GM21528 (cell line): ENCODE data around the gene LGALS7.
"Not testable (repeated sequence)": the region's sequence is repeated elsewhere in the genome, so short reads cannot be mapped to it uniquely, and the experiment has no call there.

ENCODE experiments used
- ATAC-seq: cut with Tn5 transposase; IDR thresholded peaks from one replicate; pipeline ENCODE4 v1.9.1; 2021; ENCODE audit warnings: mild to moderate bottlenecking, moderate library complexity; ENCODE audit not compliant: unreplicated experiment, low FRiP score

The LGALS7 gene

DNA sequence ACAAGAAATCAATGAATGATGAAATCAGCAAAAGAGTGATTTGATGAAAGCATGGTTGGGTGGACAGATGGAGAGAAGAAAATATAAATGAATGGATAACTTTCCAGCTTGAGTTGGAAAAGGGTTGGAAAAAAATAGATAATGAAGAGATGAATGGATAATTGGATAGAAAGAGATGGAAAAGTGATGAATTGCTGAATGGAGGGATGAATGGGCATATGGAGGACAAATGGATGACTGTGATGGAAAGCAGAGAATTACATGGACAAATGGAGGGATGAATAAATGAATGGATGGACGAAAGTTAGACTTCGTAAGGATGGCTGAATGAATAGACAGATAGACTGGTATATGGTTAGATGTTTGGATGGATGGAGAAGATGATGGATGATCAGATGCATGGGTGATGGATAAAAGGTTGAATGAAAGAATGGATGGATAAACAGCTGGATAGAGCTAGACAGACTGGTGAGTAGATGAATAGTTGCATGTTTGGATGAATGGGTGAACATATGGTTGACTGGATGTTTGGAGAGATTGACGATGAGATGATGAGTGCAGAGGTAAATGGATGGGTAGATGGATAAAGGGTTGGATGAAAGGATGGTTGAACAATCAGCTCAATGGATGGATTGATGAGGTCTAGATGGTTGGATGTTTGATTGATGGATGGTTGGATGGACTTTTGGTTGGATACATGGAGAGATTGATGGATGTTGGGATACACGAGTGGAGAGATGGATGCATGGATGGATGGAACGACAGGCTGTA lies 27.4 kb upstream of the LGALS7 start:
- ATAC-seq, result no peak

DNA sequence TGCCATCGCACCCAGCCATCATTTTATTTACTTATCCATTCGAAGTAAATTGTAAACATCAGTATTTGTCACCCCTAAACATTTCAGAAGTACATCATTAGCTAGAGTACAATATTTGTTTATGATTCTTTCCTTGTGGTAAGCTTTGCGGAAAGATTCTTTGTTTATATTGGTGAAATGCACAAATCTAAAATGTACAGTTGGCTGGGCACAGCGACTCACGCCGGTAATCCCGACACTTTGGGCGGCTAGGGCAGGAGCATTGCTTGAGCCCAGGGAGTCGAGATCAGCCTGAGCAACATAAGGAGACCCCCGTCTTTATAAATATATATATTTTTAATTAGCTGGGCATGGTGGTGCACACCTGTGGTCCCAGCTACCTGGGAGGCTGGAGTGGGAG lies 25.8 kb upstream of the LGALS7 start:
- ATAC-seq, result no peak

DNA sequence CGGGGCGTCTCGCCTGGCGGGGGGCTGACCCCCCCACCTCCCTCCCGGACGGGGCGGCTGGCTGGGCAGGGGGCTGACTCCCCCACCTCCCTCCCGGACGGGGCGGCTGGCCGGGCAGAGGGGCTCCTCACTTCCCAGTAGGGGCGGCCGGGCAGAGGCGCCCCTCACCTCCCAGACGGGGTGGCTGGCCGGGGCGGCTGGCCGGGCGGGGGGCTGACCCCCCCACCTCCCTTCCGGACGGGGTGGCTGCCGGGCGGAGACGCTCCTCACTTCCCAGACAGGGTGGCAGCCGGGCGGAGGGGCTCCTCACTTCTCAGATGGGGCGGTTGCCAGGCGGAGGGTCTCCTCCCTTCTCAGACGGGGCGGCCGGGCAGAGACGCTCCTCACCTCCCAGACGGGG lies 24.5 kb upstream of the LGALS7 start:
- ATAC-seq, result not testable (repeated sequence)

DNA sequence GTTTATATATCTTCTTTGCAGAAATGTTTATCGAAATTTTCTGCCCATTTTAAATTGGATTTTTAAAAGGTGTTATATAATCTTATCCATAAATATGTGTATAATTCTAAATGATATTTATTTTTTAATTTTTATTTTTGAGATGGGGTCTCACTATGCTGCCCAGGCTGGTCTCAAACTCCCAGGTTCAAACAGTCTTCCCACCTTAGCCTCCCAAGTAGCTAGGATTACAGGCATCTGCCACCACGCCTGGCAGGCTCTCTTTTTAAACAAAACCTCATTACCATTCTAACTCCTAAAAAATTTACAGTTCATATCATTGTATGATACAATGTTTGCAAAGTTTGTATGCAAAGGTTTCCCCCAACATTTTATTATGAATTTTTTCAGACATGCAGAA lies 22.8 kb upstream of the LGALS7 start:
- no peak for ATAC-seq

DNA sequence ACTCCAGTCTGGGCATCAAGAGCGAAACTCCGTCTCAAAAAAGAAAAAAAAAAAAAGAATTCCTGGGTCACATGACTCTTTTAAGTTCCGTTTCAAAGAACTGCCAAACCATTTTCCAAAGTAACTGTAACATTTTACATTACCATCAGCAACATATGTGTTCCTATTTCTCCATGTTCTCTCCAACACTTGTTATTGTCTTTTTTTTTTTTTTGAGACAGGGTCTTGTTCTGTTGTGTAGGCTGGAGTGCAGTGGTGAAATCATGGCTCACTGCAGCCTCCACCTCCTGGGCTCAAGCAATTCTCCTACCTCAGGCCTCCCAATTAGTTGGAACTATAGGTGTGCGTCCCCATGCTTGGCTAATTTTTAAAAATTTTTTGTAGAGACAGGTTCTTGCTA lies 22.2 kb upstream of the LGALS7 start:
- no peak for ATAC-seq

DNA sequence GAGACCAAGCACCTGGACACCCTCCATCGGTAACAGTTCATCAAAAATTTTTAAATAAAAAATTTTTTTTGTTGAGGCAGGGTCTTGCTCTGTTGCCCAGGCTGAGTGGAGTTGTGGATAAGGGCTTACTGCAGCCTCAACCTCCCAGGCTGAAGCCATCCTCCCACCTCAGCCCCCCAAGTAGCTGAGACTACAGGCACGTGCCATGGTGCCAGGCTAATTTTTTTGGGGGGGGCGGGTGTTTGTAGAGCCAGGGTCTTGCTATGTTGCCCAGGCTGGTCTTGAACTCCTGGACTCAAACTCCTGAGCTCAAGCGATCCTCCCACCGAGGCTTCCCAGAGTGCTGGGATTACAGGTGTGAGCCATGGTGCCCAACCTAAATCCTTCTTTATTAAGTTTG lies 20.4 kb upstream of the LGALS7 start:
- no peak for ATAC-seq

DNA sequence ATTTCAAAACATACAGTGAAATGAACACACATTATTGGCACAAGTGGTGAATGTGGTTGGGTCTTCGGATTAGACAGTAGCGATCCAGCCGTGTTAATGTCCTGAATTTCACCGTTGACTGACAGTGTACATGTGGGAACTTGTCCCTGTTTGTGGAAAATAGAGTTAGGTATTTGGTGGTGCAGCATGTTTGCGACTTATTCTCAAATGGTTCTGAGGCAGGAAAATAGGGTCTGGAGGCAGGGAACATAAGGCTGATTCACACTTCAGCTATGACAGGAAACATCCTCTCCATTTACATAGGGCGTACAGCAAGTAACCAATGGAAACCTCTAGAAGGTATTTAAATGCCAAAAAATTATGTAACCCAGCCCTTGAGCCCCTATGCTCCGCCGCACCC lies 19.9 kb upstream of the LGALS7 start:
- no peak for ATAC-seq

DNA sequence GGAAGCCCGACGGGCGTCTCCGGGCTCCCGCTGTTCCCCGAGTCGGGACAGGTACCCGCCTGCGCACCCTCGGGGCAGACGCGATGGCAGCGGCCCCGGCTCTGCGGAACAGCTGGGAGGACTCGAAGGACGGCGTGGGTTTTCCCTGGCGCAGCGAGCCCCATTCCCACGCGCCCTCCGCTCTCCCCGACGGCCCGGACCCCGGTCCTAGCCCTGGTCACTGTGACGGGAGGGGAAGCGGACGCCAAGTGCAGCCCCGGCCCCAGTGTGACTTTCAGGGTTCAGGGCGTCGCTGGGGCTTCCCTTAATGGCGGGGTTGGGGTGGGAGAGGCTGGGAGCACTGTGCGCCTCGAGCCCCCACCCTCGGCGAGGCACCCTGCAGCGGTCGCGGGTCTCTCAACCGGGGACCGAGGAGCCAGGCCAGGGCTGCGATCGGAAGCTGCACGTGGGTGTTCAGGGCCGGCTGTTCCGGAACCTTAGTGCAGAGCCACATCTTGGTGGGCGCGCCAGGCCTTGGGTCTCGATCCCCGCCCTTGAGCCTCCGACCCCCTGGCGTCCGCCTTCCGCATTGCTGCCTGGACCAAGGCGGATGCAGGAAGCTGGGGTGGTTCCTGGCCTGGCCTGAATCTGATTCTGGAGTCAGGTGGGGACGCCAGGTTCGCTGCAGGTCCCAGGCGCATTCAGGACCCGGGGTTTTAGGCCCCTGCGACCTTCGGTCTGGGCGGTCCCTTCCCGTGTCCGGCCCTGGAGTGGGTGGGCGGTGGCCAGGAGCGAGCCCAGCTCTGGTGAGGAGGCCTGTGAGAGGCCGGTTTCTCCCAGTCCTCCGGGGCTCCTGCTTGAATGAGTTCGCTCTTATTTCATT lies 19.2 kb upstream of the LGALS7 start:
- ATAC-seq, result no peak

DNA sequence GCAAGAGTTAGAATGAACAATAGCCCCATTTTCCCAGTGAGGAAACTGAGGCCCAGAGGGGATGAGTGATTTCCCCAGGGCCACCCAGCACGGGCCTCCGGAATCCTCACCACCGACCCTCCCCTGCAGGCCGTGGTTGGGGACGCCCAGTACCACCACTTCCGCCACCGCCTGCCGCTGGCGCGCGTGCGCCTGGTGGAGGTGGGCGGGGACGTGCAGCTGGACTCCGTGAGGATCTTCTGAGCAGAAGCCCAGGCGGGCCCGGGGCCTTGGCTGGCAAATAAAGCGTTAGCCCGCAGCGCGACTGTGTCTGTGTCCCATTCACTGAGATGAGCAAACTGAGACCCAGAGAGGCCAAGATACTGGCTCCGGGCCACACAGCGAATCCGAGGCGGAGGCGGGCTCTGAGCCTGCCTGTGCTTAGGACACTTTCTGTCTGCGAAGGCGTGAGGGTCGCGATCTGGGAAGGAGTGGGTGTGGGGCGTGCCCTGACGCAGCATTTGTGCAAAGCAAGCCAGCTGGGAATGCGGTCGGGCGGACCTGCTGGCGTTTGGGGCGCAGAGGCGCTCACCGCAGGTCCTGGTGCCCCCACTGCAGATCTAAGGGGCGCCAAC lies 18.2 kb upstream of the LGALS7 start:
- not testable (repeated sequence) for ATAC-seq

DNA sequence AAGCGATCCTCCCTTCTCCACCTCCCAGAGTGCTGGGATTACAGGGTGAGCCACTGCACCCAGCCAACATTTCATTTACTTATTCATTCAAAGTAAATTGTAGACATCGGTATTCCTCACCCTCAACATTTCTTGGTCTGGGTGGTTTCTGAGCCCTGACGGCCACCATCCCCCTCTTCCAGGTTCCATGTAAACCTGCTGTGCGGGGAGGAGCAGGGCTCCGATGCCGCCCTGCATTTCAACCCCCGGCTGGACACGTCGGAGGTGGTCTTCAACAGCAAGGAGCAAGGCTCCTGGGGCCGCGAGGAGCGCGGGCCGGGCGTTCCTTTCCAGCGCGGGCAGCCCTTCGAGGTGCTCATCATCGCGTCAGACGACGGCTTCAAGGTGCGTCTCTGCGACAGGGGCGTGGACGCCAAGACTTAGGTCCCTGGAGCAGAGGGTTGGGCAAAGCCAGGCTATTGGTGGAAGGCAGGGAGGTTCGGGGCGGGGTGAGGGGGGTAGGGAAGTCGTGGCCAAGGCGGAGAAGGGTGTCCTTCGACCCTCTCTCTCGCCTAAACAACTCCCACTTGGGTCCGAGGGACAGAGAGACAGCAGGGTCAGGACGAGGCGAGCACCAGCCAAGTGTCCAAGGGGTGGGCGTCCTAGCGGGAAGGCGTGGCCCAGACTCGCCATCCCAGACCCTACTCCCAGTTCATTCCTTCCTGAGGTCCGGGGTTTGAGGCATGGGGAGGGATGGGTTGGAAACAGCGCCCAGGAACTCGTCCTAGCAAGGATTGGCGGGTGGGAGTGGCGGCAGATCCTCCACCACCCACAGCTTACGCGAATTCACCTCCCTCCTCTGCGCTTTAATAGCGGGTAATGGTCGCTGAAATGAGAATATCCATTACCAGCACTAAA lies 17.4 kb upstream of the LGALS7 start:
- ATAC-seq, result not testable (repeated sequence)

DNA sequence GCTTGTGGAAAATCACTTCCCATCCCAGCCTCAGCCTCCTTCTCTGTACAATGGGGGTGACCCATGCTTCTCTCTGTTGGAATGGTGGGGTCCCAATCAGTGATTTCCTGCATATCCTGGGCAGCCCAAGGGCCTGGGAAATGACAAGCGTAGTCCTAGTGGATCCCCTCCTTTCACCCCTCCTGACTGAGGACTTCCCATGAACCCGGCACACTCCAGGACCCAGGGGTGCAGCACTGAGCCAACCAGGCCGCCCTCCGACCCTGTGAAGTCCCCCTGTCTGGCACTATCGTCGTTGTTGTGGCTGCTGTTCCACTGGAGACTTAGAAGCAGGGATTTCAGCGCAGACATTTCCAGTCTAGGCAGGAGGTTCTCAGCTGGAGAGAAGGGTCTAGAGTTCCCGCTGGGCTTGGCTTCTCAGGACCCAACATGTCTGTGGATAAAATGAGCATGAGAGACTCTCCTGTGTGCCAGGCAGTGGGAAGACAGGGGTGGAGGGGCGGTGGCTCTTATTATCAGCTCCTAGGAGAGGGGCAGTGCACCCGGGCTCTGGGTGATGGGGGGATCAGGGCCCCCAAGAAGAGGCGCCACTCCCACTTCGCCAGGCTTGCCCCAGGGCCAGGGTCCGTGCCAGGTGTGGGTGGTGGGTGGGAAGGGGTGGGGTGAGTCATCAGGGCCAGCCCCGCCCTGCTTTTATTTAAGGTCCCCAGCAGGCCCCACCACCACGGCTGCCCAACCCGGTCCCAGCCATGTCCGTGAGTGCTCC lies 15.3 kb upstream of the LGALS7 start, which contains the start of gene LGALS7B:
Gene LGALS7B, plus strand, starts transcription at position 723 of the 766 bp plus-strand sequence. Its CDS starts 27 bp downstream, at position 750.
- ATAC-seq, result no peak

DNA sequence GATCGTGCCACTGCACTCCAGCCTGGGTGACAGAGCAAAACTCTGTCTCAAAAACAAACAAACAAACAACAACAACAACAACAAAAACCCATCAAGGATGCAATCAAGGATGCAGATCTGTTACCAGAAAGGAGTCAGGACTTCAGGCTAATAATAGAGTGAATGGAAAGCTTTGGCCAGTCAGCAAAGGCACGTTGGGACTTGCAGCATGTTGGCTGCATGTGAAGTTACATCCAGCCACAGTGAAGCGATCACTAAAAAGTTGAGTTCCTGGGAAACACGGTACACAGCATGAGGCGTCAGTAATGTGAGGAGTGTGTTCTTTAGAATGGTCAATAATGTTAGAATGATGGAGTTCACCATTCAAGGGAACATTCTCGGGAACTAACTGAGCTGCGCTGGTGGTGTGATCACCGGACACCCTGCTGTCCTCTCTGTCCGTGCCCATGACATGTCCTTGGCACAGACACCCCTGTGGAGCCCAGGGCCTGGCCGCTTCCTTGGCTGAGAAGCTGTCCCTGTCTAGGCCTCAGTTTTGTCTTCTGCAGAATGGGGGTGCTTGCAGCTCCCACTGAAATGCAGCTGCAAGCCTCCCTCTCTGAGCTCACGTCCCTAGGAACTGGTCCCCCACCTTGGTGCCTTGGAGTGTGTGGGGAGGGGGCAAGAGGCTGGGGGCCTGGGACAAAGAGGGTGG lies 13.4 kb upstream of the LGALS7 start:
- ATAC-seq, result no peak

DNA sequence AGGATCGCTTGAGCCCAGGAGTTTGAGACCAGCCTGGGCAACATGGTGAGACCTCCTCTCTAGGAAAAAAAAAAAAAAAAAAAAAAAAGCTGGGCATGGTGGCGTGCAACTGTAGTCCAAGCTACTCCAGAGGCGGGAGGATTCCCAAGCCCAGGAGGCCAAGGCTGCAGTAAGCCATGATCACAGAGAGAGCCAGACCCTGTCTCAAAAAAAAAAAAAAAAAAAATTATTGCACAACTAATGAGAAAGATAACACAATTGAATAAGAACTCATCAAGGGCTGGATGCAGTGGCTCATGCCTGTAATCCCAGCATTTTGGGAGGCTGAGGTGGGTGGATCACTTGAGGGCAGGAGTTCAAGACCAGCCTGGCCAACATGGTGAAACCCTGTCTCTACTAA lies 12.7 kb upstream of the LGALS7 start:
- not testable (repeated sequence) for ATAC-seq

DNA sequence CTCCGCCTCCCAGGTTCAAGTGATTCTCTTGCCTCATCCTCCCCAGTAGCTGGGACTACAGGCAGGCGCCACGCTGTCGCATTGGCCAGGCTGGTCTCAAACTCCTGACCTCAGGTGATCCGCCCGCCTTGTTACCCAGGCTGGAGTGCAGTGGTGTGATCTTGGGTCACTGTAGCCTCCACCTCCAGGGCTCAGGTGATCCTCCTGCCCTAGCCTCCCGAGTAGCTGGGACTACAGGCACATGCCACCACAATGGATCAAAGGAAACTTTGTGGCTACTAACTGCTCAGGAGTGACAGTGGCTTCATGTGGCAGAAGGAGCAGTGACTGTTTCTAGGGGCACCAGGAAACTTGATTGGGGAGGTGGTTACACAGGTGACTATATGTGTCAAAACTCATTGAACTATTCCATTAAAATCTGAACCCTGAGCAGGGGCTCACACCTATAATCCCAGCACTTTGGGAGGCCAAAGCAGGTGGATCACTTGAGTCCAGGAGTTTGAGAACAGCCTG lies 11.9 kb upstream of the LGALS7 start:
- ATAC-seq, result no peak

DNA sequence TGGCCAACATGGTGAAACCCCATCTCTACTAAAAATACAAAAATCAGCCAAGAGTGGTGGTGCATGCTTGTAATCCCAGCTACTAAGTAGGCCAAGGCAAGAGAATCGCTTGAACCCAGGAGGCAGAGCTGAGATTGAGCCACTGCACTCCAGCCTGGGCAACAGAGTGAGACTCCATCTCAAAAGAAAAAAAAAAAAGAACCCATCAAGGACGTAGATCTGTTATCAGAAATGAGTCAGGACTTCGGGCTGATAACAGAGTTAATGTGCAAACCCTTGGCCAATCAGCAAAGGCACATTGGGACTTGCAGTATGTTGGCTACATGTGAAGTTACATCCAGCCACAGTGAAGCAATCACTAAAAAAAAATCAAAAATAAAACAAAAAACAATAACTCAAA lies 10.9 kb upstream of the LGALS7 start:
- ATAC-seq, result no peak

DNA sequence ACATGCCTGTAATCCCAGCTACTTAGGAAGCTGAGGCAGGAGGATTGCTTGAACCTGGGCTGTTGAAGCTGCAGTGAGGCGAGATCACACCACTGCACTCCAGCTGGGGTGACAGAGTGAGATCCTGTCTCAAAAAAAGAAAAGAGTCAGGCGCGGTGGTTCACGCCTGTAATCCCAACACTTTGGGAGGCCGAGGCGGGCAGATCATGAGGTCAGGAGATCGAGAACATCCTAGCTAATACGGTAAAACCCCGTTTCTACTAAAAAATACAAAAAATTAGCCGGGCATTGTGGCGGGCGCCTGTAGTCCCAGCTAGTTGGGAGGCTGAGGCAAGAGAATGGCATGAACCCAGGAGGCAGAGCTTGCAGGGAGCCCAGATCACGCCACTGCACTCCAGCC lies 8.9 kb upstream of the LGALS7 start:
- ATAC-seq, result not testable (repeated sequence)

DNA sequence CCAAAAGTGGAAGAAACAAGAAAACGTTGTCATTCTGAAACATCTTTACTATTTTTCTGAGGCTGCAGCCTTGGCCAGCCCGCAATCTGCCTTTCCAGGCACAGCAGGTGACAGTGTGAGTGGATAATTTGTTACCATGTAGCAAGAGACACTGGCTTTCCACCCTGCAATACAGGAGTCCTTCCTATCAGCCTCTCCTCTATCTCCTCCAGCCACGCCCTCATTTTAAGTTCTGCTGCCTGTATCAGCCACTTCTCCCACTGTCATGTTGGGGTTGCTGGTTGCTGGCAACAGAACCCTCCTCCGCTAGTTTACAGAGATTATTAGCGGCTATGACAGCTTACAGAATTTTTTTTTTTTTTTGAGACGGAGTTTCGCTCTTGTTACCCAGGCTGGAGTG lies 7.7 kb upstream of the LGALS7 start:
- ATAC-seq, result no peak

DNA sequence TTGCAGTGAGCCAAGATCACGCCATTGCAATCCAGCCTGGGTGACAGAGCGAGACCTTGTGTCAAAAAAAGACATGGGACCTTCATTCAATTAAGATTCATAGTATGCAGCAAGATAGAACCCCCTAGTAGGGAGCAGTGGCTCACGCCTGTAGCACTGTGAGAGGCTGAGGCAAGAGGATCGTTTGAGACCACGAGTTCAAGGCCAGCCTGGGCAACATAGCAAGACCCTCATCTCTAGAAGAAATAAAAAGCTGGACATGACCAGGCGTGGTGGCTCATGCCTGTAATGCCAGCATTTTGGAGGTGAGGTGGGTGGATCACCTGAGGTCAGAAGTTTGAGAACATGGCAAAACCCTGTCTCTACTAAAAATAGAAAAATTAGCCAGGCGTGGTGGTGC lies 7.1 kb upstream of the LGALS7 start:
- ATAC-seq, result no peak

DNA sequence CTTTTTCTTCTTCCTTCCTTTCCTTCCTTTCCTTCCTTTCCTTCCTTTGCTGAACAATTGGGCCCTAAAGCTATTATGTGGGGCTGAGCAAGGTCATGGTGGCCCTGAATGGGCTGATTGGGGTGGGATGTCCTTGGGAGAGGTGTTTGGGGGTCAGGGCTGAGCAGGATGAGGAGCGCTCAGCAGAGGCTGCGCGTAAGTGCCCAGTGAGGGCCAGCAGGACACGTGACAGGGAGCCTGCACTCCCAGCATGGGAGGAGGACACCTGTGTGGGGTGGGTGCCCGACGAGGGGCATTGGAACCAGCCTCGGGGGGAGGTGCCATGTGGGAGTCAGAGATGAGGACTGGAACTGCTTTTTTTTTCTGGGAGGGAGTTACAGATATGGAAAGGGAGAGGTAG lies 5.4 kb upstream of the LGALS7 start:
- no peak for ATAC-seq
